Umbilical cord (tissue), 2 donors: ENCODE data around the gene AKAP6. TPM values are rescaled to one million over a fixed set of nuclear protein-coding genes. Genes with fewer than 3 reads are reported as not detected.

Experiments used
- DNase-seq: peaks from one replicate; pipeline ENCODE4 v3.0.0-alpha.2; 2015; ENCODE audit warnings: low spot score
- total RNA-seq: library from RNA; depleted of rRNA; stranded (reverse); fragments of >200 nt; gene quantifications from one replicate; pipeline ENCODE4 v1.2.3, GENCODE V29; 2014; ENCODE audit warnings: low replicate concordance; ENCODE audit not compliant: insufficient read depth

The AKAP6 gene
- total RNA-seq, 1 donor from 2014 or later = 76.3 TPM

DNA sequence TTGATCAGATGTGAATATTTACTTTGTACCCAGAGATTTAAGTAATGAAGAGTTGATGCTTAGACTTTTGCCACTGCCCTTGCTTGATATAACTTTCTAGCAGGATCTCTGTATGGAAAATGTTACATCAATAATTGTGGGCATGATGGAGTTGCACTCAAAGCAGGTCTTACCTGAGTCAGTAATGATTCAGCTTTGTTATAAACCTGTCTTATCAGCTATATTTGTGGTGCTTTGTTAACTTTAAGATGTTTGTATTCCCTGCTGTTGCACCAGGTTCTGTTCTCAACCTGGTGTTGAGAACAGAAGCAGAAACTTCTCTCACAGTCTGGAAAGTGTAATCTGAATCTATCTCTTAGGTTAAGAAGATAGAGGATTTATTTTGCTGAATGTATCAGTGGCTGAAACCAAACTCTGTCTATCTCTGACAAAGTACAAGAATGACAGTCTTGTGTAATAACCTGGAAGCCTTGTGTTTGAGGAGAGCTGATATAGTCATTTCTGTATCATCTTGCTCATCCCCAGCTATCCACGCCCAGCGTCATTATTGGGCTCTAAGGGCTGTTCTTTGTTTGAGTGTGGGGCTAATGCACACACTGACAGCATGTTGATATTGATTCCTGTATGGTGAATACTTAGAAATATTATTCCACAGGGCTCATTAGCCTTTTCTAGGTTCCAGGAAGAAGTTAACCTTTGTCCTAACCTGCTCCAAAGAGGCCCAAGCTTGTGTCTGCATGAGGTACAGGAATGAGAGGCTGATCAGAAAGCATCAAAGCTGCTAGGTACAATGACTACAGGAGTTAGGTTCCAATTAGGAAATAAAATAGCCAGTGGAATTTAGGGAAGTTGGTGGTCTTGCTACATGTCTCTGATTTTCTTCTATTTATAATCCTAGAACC is 3.6 kb downstream of the AKAP6 start:
- DNase-seq = no peak

DNA sequence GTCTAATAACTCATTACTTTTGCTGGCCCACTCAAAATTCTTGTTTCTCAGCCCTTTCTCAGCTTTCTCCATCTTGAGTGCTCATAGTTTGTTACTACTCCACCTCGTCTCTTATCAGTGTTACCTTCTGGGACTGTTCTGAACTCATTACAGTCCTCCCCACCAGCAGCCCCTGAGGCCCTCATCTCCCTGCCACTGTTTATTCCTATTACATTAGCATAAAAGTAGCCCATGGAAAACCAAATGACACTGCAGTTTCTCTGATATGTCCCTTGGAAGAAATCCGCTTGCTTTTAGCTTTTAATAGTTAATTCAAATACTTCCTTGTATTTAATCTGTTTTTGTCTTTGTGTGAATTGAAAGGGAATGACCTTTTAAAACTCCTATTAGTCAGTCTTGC is 7.6 kb downstream of the AKAP6 start:
- DNase-seq = no peak

DNA sequence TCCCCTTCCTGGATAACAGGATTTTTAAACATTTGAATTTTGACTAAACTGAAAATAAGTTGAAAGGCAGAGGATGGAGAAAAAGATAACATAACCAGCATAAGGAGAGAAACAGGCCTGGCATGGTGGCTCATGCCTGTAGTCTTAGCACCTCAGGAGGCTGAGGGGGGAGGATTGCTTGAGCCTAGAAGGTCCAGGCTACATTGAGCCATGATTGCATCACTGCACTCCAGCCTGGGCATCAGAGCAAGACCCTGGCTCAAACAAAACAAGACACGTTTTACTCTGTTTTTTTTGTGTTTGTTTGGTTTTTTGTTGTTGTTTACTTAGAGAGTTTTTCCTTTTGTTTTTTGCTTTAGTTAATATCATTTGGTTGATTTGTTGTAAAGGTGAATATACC is 8.7 kb downstream of the AKAP6 start:
- DNase-seq = no peak

DNA sequence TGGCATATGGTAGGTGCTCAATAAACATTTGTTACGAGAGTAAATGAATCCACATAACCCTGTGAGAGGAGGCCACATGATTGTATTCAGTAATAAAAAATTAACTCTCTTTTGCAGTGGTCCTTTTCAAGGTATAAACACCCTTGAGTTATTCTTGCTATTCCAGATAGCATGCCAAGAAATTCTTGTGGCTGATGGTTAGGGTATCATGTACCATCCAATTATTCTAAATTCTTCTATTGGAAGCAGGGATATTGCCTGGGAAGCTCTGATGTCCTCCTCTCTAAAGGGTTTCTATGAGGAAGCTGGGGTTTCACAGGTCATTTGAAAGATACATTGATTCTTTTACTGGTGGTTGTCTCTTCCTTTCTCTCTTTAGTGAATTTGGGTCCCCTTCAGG is 10.1 kb downstream of the AKAP6 start:
- no peak for DNase-seq

DNA sequence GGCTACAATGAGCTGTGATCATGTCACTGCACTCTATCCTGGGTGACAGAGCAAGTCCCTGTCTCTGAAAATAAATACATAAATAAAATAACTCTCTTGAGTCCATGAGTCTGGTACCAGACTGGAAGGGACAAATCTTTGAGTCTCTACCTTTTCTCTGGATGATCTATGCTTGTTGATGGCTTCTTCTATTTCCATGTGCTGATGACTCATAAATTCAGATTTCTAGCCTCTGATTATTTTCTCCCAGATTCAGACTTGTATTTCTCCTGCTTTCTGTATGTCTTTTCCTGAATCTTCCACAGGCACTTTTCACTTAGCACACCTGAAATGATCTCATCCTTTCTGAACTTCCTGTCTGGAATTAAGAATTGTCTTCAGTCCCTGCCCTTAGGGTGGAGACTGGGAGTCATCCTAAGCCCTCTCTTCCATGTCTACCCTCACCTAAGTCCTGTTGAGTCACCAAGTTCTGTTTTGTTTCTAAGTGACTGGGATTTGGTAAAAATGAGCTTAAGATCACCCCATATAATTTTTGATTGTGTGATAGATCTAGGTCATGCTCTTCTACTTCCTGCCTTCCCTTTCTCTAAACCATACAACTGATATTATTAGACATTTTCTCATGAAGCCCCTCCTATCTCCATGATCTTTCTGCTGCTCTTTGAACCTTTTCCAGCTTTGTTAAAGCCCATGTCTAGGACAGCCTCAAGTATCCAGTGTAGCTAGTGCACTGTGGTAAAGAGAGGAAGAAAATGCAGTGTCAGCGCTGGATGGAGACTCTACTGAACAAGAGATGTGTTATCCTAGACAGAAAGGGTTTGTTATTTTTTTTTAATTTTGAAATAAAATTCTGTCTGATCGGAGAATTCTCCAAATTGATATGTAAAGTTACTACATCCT is 13.1 kb downstream of the AKAP6 start:
- DNase-seq = no peak

DNA sequence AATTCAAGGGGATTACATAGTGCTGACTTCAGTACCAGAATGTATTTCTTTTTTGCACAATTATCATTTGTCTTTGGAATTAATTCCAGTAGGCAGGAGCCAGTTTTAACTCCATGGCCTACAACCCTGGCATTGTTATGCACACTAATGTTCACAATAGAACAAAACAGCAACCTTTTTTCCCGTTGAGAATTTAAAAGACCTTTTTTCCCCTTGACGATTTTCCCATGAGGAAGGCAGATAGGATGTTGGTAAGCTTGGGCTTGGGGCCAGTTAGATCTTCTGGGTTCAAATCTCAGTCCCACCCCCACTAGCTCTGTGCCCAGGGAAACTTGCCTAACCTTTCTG is 13.7 kb downstream of the AKAP6 start:
- DNase-seq = no peak

DNA sequence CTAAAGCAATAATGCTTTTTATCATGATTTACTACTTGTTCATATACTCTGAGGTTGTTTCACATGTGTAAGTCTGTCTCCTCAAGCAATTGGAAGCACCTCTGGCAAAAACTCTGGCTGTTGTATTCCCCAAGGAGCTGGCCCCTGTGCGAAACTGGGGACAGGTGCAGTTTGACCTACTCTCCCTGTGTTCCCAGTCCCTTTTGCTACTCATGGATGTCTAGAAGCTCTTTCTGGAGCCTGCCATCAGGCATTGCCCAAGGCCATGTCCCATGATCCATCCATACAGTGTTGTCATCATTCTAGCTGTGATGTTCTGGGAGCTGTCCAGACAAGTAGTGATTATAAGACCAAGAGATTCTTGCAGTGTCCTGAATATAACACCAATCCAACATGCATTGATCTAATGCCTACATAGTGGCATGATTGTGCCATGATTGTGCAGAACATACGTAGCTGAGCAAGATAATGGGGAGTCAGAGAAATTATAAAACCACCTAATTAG is 14.9 kb downstream of the AKAP6 start:
- no peak for DNase-seq

DNA sequence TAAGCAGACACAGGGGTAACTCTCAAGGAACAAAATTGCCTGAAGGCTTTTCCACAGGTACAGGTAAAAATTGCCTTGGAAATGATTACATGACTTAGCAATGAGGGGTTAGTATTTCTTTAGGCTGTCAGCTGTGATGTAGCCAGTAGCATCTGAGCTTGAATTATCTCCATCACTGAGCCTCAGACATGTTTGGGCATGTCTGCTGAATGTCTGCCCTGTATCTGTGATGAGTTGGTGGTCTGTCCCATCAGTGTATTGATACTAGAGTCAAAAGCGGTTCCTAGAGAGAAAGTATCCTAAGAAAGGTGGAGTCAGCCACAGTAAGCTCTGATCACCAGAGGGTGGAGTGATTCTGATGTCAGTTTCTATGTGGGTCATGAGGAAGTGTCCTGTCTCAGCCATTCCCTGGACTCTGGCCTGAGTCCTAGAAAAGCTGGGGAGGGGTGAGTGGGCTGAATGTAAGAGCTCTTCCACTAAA is 16.3 kb downstream of the AKAP6 start:
- no peak for DNase-seq

DNA sequence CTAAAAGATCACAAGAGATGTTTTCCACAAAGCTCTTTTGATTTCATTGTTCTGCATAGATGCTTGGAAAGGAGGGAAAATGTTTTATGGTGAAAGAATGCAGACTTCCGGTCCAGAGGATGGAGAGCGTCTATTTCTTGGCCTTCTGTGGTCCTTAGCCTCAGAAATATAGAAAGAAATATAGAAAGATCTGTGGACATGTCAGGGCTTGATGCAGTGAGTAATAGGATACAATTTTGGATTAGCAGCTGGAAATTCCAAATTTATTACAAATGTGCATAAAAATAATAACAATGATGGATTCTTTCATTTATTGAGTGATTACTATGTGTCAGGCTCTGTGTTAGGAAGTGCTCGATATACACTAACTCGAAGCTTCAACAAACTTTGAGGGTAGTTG is 20.2 kb downstream of the AKAP6 start:
- no peak for DNase-seq

DNA sequence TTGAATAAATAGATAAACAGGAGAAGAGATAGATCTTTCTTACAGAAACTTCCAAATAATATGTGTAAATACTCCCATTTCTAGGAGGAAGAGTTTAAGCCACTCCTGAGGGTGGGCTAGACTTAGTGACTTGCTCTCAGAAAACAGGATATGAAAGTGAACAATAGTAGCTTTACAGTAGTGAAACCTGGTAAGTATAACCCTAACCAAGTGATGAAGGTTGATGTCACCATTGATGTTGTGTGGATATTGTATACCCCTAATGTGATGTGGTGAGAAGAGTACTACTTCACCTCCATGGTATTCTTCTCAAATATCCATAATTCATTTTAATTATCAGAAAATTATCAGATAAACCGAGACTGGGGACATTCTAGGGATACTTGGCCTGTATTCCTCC is 20.9 kb downstream of the AKAP6 start:
- DNase-seq = no peak

DNA sequence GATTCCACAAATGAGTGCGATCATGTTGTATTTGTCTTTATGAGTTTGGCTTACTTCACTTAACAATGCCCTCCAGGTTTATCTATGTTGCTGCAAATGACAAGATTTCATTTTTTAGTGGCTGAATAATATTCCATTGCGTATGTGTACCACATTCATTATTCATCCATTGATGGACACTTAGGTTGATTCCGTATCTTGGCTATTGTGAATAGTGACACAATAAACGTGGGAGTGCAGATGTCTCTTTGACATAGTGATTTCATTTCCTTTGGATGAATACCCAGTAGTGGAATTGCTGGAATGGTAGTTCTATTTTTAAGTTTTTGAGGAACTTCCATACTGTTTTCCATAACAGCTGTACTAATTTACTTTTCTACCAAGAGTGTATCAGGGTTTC is 23.5 kb downstream of the AKAP6 start:
- no peak for DNase-seq

DNA sequence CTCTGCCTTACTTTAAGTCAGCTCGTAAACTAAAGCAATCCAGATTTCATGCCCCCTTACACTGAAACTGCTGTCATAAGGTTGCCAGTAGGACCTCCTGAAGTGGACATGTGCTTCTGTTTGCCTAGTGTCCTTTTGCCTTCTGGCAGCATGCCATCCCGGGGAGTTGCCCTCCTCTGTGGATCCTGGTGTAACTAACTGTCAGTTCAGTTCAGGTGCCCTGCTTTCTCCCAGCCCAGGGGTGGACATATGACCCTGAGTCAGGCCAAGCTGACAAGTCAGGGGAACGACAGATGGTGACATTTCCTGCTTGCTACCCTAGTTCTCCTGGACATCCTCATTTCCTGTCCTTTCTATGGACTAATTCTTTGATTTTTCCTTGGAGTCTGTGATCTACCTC is 25.6 kb downstream of the AKAP6 start:
- no peak for DNase-seq

DNA sequence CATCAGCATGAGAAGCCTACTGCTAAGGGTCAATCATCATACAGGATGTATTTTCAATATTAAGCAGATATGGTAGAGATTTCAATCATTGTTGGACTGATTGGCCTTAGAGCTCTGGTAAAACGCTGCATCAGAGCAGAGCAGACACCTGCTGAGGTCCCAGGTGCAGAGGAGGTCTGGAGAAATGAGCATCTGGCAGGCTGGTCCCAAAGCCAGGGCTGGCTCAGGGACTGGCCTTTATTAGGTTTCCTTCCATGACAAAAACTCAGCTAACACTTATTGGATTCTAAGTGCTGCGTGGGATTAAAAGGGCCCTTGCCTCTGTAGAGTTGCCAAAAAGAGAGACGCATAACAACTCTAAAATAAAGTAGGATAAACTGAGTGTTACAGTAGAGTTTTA is 29.7 kb downstream of the AKAP6 start:
- DNase-seq = no peak

DNA sequence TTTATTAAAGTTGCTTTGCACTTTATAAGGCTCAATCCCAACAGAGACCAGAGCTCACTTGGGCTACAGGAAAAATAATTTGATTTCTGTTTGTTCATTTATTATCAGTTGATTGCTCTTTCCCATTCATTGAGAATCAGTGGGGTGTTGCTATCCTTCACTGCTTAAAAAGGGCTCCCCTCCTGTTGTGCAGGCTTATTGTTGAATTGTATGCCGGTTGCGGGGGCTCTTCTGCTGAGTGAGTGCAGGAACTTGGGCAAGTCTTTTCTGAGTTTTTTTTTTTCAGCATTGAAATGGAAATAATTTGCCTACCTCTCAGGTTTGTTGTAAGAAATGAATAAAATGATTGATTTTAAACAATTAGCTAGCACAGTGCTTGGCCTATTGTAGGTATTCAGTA is 32.6 kb downstream of the AKAP6 start:
- DNase-seq = no peak

DNA sequence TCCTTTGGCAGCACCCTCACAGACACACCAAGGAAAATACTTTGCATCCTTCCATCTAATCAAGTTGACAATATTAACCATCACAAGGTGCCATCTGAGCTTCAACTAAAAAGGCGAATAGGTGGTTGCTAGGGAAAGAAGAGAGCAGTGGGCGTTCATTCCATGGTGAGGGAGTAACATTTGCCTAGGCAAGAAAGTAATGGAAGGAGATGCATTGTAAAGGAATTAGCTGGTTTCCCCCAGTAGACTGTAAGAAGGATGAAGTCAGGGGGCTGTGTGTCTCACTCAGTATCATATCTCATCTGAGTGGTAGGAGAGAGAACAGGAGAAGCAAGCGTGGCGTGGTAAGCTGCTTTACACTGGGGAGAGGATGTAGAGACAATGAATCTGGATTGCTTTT is 34.7 kb downstream of the AKAP6 start:
- no peak for DNase-seq

DNA sequence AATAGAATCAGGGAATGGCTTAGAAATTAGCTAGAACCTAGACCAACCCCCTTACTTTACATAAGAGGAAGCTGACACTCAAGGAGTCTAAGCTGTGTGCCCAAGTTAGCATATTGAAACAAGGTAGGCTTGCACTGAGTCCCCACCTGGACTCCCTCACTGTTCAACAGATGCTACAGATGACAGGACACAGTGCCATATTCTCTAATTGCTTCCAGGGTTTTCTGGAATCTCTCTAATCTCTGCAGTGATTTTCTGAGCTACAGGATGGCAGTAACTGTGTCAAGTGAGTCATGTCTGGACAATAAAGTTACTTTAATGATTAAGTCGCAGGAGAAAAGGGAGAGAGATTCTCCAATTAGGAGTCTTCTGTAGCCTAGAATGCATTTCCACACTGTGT is 35.8 kb downstream of the AKAP6 start:
- DNase-seq = no peak

DNA sequence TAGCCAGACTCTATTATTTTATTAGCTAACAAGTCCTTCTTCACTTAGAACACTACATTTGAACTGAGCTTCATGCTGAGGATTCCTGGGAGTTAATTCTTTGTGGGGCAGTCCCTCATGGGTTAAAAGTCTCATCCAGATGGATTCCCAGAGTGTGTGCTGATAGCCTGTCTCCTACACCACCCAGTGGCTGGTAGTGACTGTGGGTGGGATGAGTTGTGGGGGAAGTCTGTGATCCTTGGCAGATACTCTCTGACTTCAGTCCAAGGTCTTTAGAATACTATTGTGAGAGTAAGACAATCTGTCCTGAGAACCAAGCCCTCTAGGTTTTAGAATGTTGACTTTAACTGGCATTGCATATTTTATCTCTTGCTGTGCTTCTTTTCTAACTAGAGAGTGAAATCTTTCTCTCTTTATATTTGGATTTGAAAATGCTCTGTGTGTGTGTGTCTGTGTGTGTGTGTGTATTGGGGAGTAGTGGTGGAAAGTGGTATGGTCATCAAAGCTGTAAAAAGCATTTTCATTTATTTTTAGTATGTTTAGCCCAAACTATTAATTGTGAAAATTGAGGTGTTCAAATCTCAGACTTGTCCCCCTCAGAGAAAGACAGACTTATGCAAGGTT is 37.3 kb downstream of the AKAP6 start:
- DNase-seq = peak; percentile 58

DNA sequence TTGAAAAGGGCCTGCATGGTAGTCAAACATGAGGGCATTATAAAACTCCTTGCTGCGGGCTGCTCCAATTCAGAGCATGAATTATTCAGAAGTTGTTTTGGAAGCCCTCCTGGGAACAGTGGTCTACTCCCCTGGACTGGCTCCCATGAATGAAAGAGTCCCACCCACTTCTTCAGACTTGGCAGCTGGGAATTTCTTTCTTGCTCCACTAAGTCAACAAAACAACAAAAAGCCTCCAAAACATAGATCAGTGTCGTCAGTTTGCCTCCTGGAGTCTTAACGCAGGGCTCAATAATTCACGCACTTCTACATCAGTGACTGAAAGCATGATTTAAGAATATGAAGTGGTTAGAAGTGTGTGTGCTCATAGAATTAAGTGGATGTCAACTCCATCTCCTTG is 37.9 kb downstream of the AKAP6 start:
- DNase-seq = no peak

DNA sequence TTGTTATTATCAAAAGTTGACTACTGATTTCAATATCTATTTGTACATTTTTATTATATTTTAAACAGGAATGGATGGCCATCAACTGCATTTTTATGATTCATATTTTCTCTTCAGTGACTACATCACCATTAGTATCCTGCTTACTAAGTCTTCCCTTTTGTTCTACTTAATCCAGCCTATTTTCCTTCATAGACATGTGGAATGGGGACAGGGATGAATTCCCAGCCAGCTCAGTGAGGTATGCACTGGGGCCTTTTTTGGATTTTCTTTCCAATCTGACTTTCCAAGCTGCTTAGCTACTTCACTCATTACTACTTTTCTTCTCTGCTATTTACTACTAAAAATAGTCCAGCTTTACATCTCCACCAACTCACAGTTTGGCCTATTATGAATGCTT is 38.4 kb downstream of the AKAP6 start:
- peak; percentile 11 for DNase-seq

DNA sequence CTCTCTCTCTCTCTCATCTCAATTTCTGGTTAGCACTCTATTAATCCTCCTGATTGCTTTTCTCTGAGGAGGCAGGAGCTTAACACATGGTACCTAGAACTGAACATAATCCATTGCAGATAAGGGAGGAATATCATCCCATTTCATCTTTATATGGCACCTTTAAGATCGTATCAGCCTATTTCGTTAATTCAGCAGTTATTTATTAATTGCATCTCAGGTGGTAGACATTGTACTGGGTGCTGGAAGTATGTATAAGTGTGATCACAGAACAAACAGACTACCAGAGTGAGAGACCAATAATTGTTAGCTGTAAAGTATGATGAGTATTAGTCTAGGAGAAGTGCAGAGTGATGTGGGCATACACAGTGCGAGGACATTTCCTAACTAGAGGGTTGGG is 39.0 kb downstream of the AKAP6 start:
- no peak for DNase-seq

DNA sequence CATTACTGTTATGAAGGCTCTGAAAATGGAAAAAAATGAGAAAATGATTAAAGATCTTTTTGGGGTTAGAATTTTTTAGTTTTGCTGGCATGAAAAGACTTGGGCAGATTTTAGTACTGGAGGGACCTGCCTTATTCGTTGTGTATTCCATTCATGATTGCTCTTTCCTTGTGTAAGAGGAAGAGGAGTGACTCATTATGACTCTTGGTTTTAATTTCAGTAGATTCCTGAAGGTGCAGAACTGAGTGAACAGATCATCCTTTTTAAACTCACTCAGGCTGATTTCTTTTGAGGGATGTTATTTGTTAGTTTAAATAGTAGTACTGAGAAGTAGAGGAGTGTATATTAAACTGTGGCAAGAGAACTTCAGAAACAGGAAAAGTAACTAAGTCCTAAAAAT is 41.6 kb downstream of the AKAP6 start:
- no peak for DNase-seq

DNA sequence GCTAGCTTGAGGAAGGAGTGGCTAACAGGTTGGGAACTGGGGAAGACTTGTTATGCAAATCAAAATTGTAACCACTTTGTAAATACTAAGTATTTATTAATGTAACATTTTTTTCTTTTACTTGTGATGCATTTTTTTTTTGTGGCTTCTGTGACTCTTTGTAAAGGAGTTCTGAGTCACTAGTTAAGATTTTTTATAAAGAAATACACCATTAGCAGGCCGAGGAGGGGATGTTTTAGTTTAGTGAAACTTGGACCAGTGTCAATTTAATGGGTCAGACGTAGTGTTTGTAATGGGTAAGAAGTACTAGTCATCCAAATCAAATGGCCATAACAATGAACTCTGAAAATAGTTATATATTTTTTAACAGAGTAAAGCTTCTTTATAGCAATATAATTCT is 43.1 kb downstream of the AKAP6 start:
- no peak for DNase-seq
